Prostate gland (tissue), 2 donors: ENCODE results near the gene GLMN.

Source experiments
- POLR2AphosphoS5 ChIP-seq: sonication (generic); formaldehyde crosslinking; IDR thresholded peaks from one replicate; pipeline ENCODE4 v1.6.1; 2017; ENCODE audit warnings: antibody characterized with exemption
- TF ChIP-seq, protein P1 (sequence below), 4 experiments: fragments of 200-600 bp in 2 of 4; fragments of 450-650 bp in 2 of 4; sonication (generic) in 2 of 4; IDR thresholded peaks; 1 replicate in 3 of 4; 2 replicates in 1 of 4; pipeline ENCODE4 v1.5.1; 2016 to 2019; ENCODE audit warnings: antibody characterized with exemption in 4 of 4, mild to moderate bottlenecking in 2 of 4, moderate library complexity in 2 of 4

DNA sequence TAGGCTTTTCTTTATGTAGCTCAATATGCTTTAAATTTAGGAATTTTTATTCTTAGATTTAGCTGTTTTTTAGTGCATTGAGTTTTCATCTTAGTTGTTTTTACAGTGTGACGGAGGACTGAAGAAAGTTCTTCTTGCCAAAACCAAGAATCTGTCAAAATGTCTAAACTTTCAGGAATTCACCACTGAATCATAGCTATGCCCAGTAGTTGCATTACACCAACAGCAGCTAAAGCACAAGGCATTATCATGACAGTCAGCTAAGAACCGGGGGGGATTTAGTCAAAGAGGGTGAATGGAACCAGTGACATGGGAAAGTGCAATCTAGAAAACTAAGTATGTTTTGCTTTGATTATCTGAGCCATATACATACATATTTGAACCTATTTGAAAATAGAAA, 87.6 kb downstream of the GLMN start:
- TF ChIP-seq, protein P1, sequence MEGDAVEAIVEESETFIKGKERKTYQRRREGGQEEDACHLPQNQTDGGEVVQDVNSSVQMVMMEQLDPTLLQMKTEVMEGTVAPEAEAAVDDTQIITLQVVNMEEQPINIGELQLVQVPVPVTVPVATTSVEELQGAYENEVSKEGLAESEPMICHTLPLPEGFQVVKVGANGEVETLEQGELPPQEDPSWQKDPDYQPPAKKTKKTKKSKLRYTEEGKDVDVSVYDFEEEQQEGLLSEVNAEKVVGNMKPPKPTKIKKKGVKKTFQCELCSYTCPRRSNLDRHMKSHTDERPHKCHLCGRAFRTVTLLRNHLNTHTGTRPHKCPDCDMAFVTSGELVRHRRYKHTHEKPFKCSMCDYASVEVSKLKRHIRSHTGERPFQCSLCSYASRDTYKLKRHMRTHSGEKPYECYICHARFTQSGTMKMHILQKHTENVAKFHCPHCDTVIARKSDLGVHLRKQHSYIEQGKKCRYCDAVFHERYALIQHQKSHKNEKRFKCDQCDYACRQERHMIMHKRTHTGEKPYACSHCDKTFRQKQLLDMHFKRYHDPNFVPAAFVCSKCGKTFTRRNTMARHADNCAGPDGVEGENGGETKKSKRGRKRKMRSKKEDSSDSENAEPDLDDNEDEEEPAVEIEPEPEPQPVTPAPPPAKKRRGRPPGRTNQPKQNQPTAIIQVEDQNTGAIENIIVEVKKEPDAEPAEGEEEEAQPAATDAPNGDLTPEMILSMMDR (IDR thresholded peaks at IDR 0.05) = no peak
- TF ChIP-seq POLR2AphosphoS5 = no peak
